ENCODE results near the gene CBX3. TPM values are rescaled to one million over a fixed set of nuclear protein-coding genes. Genes with fewer than 3 reads are reported as not detected.
A peak's percentile ranks its signal among the peaks of the same experiment; 100 is the strongest.
"Not testable (repeated sequence)": the region's sequence is repeated elsewhere in the genome, so short reads cannot be mapped to it uniquely, and the experiment has no call there.

CBX3 gene
- total RNA-seq, 1 donor from 2014 or later, result 183 TPM

DNA sequence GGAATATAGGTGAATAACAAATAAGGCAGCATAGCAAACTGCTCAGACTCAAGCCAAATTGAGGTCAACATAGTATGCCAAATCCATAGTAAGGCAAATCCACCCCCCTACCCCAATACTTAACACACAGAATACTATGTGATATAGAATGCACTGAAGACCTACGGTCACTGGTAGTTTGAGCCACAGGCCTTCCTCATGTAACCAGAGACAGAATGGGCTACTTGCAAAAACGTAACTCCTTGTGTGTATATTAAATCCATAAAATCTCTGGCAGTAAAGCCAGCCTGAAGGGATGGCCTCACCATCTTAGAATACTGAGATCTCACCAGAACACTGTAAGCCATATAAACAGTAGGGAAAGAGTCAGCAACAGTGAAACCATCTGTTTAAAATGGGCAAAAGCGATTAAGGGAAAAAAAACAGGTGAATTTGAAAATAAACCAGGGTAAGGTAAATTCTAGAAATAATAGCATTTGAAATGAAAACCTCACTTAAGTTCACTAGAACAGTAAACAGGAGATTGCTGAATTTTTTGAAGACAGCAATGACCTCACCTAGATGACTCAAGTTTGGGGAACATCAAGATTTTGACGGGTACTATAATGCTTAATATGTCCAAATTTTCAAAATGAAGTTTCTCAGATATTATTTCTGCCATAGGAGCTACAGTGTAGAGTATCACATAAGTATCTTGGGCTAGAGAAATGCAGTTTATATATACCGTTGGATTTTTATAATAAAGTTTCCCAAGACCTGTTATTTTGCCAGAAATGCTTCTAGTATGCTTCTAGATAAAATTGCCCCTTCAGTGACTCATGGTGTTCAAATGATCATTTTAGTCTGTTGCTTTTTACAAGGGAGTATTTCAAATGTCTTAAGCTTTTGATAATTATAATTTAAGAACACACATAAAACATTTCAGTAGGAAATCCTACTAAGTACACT lies 14.9 kb upstream of the CBX3 start:
- DNase-seq (ENCODE audit: low spot score in 2 of 2) (no peak), FAIRE-seq (no peak)

DNA sequence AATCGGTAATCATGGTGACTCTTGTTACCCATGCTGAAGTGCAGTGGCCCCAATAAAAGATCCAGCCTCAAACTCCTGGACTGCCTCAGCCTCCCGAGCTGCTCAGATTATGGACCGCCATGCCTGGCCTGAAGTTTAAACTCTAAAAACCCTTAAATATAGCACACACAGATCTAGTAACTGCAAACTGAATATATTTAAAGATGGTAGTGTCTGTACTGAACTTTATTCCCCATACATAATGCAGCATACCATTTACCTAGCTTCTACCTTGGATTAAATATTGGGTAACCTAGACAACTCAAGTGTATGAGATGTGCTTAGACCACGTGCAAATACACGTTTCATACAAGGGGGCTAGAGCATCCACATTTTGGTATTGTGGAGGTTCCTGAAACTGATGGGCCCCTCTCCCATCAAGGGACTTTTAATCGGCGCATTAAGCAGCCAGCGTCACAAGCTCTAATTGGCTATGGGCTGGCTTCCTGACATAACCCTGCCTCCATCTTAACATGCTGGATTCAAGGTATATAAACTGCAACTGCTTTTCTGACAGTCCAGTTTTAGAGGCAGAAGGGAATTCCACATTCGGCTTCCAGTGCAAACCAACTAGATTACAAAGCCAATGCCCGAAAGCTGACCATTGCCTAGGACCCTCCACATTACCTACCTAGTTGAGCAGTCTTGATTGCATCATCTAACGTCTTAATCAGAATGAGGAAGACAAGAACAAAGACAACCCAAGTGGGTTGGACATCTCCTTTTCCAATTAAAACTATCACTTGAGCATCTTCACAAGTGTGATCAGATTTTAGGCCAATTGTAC lies 14.0 kb upstream of the CBX3 start:
- FAIRE-seq (no peak), DNase-seq (ENCODE audit: low spot score in 2 of 2) (no peak)

DNA sequence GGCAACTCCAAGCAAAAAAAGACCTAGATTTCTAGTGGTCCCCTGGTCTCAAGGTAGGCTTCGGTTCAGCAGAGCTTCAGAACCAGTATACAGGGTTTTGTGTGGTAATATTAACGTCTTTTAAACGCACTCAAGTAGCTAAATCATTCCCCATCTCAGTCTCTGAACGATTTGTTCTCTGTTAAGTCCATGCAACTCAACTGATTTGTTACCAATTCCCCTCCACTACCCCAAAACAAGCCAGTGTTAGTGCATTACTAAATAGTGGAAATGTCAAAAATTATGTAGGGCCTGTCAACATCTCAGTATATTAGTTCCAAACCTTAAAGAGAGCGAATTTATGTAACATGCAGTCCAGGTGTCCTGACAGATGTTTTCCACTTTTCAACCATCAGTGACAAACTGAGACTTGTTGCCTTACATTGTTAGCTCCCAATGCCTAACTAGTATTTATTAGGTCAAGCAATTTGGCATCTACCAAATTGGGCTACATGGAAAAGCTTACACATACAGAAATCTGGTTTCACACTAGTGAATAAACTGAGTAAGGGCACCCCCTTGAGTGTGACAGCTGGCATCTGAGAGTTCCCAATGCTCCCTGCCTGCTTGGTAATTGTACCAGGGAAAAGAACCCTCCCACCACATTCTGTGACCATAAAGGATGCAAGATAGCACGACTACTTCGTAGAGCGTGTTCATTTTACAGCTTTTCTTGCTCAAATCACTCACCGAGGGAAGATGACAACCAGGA lies 13.2 kb upstream of the CBX3 start:
- no peak for DNase-seq (ENCODE audit: low spot score in 2 of 2)
- FAIRE-seq, result no peak

DNA sequence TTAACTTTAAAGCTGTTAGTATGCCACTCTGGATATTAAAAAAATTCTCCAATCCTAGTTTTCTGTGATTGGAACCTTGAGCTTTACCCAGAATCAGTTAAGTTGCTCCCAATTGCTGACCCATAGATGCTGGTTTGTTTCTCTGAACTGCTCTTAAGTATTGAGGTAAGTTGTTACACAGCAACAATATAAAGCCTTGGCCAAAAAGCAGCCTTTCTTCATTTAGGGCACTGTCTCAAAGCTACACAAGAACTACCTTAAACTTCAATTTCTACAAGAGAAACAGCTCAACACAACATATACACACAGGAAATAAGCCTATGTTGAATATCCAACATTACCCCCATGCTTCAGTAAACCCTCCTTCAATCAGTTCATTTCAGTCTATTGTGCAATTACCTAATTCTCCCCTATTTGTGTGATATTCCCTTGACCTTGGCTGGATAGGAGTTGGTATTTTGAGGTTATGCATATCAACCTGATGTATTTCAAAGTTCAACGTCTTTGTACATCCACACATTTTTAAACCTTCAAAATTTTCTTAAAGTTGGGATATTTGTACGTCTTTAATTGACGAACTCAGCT lies 12.5 kb upstream of the CBX3 start:
- FAIRE-seq, result no peak

DNA sequence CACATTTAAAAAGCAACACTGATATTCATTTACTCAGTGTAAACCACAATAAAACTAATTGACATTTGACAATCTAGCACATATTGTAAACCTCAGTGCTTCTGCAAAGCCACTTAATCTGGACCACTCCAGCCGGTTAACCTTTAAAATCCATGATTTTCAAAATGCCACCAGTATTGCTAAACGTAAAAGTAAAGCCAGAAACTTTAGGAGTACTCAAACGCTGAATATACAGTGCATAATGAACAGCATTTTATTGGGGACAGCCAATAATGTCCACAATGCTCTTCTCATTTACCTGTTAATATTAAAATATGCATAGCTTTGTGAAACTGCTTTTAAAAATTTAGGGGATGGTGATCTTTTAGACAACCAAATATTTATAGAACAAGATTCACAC lies 11.8 kb upstream of the CBX3 start:
- FAIRE-seq (no peak), DNase-seq (ENCODE audit: low spot score in 2 of 2) (no peak)

More for the DNA sequence above, 12.5 kb upstream of the CBX3 start:
- no peak for DNase-seq (ENCODE audit: low spot score in 2 of 2)

DNA sequence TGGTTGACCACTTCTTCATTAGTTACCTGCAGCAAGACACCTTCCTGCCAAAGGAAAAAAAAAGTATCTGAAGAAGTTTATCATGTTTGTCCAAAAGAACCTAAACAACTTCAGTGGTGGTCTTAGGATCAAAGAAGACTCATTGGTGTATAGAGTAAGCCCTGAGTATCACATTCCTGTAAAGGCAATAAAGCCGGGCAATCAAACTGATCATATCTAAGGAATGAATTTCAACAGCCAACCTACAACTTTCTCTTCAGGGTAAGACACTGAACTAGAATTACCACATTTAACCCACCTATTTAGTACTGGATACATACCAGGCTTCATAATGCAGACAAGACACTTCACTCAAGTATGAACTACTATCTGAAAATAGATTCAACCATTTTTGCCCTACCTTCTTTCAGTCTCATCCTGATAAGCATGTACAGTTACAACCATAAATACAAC lies 11.1 kb upstream of the CBX3 start:
- DNase-seq (ENCODE audit: low spot score in 2 of 2) (no peak), FAIRE-seq (no peak)

DNA sequence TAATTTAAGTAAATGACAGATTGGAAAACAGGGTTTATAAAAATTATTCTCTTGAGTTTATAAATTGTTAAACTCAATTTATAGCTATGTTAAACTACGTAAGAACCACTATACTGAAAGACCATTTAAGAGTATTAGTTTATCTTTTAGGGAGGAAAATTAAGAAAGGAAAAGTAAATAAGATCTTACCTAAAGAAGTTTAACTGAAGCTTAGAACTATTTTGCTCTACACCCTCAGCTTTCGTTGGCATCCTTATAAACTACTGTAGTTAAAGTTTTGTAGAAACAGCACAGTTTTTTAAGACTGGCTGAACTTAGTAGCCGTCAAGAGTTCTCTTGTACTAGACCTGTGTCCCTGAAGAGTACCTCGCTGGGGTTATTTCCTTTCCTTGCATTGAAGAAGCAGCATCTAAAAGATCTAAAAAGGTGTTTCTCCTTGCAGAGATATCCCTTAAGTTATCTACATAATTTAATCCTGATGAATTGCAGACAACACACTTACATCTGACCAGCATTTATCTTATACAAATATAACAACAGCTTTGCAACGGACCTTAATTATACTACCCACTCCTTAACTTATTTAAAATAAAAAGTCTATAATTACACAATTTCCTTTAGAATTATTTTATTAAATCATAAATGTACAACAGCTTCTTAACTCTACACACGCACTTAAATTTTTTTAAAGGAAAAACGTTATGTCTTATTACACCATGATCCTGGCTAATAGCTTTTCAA lies 10.1 kb upstream of the CBX3 start:
- FAIRE-seq (no peak), DNase-seq (ENCODE audit: low spot score in 2 of 2) (no peak)

DNA sequence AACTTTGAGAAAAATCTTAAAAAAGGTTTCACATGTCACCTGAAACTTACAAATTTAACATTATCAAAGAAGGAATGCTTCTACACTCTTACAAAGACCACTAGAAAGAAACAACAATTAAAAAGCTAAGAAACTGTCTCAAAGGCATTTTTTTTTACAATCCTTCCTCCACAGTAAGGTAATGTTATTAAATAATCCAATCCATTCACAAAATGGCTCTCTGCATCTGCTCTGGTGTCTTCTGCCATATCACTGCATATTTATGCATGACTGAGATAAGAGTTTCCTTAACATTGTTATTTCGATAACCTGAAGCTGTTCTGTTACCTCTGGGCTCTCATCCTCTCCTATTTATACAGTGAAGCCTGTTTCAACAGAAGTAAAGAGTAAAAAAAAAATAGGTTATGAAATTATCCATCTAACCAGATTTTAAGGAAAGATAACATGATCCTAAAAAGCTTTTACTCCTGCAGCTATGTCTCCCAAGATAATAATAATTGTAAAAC lies 9.5 kb upstream of the CBX3 start:
- no peak for FAIRE-seq
- DNase-seq (ENCODE audit: low spot score in 2 of 2), result no peak

DNA sequence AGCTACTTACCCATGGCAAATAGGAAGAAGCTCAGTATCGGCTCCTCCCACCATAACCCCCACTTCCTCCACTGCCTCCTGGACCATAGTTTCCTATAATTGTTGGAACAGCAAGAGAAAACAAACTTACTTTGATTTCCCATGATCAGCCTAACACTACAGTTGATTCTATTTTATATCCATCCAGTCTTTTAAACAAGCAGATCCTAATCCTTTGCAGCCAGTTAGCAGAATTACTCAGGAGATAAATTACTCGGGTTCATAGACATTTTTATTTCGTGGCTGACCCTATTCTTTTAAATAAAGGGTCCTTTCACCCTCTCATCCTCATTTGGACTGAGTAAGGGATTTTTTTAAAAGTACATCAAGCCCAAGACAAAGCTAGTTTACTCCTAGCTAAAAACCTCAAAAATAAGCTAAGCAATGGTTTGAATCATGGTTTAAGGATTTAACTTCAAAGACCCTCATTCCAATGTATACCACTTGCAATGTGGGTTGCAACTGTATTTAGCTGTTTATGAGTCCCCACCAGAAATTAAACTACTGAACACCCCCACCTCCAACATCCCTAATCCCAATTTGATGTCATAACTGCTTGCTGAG lies 9.0 kb upstream of the CBX3 start:
- FAIRE-seq (no peak), DNase-seq (ENCODE audit: low spot score in 2 of 2) (no peak)

DNA sequence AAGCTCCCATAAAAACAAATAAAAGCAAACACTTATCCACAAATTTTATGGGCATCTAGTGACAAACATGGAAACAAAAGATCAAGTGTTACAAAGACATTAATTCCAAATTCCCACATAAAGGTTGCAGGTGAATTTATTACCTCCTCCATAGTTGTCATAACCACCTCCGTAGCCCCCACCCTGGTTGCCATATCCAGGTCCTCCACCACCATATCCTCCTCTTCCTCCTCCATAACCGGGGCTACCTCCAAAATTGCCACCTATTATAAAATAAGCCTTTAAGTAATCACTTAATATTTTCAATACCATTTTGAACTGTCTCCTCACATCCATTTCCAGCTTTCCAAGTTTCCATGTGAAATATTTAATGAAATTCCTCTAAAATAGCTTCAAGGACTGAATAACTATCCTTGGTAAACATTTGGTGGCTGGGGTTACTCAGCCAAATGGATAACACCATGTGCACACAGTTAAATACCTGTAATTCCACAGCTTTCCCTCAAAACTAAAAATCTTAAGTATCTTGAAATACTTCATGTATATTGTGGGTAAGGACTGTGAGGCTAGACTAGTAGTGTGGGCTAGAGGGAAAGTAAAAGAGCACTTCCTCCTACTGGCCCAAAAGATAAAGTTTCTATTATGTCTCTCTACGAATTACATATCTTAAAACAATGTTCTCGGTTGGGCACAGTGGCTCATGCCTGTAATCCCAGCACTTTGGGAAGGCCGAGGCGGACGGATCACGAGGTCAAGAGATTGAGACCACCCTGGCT lies 7.9 kb upstream of the CBX3 start:
- no peak for DNase-seq (ENCODE audit: low spot score in 2 of 2)
- FAIRE-seq, result no peak

DNA sequence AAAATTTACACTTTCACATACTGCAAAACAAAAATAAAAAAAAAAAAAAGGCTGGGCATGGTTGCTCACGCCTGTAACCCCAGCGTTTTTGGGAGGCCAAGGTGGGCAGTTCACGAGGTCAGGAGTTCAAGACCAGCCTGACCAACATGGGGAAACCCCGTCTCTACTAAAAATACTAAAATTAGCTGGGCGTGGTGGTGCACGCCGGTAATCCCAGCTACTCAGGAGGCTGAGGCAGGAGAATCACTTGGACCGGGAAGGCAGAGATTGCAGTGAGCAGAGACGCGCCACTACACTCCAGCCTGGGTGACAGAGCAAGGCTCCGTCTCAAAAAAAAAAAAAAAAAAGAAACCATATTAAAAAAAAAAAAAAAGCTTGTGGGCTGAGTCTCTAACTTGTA lies 6.8 kb upstream of the CBX3 start:
- DNase-seq (ENCODE audit: low spot score in 2 of 2); FAIRE-seq: not testable (repeated sequence)

DNA sequence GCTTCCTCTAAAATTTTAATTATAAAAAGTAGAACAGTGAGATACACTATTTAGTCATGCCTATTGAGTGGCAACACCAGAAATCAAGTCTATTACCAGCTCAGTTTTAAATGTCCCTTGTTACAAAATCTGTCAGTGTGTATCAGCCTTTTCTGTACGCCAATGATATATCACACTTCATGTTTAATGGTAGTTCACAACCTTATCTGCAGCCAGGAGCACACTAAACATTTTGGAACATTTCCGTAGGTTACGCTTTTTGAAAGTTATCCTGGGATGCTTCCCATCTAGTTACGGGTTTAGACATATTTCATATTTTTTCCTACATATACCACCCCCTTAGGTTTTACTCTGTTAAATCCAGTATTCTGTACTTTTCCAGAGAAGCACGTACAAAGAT lies 6.4 kb upstream of the CBX3 start:
- FAIRE-seq (no peak), DNase-seq (ENCODE audit: low spot score in 2 of 2) (no peak)

DNA sequence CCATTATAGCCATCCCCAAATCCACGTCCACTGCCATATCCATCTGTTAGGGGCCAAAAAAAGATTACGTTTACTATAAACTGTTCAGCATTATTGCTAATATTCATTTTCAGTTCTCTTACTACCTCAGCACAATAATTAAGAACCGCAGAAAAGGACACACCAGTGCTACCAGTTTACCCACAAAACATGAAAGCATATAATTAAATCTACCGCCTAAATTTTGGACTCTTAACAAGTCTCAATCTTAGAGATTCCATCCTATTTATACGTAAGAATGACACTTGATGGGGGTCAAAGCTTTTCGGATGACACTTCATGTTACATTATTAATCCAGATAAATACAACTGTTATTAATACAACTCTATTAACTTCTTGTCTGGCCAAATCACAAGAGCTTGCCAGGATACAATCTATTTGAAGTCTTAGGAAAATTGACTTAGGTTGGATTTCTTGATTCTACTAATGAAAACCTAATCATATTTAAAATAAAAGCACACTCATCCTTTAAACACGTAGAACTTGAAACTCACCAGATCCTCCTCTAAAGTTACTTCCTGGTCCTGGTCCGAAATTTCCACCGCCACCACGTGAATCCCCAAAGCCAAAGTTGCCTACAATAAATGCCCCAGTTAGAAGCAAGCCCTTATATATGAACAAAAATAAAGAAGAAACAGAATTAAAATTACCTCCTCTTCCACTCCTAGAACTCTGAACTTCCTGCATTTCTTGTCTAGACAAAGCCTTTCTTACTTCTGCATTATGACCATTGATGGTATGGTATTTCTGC lies 5.5 kb upstream of the CBX3 start:
- DNase-seq (ENCODE audit: low spot score in 2 of 2) (no peak), FAIRE-seq (no peak)

DNA sequence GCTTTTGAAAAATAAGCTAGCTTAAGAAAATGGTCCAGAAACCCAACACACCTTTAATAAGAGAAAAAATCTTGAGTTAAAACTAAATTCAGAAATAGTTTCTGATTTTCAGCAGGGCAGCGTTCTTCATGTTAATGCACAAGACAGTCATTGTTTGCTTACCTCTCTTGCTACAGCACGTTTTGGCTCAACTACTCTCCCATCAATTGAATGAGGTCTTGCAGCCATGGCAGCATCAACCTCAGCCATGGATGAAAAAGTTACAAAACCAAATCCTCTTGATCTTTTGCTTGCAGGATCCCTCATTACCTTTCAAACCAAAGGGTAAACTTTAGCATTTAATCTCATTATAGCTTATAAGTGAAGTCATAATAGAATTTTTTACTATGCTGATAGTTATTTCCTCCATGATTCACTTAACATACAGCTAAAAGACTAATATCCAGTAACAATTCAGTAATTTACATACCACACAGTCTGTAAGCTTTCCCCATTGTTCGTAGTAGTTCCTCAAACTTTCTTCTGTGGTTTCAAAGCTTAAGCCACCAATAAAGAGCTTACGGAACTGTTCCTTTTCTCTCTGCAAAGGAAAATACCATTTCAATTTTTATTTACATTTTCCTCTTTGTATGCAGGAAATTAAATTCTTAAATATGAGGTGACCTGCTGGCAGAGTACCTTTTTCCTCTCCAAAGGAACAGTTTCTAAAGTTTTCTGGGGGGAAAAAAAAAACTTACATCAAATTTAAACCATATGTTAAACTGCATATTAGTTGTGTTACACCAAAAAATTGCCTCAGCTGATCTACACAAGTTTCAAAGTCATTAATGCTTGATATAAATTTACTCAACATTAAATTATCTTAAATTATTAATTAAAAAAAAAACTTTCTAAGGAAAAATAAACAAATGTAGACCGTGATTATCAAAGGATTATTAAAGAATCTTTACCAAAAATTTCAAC lies 4.1 kb upstream of the CBX3 start:
- DNase-seq (ENCODE audit: low spot score in 2 of 2), result no peak
- FAIRE-seq, result no peak

DNA sequence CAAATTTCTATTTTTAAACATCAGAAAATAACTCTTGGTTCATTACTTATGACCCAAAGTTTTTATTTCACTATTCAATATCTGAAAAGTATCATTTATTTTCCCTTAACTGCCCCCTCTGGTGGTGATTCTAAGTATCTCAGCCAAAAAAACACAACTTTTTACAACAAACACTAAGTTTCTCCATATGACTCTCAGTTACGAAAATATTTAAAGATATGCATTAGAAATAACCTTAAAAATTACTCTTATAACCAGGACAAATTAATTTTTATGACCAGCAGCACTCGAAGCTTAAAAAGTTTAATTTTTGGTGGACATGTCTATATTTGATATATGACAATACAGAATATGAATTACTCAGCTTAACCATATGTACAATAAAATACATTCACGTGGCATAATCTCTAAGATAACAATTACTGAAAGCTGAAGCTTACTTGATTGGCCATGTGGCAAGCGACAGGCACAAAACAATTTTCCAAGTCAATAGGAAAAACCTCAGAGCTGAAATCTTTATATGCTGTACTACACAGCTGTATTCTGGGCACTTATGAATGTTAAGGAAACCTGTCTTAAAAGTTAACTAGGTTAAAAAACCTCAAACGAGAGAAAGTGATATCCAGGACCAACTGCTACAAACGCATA lies 3.3 kb upstream of the CBX3 start:
- FAIRE-seq (peak; percentile 63), DNase-seq (ENCODE audit: low spot score in 2 of 2) (no peak)

DNA sequence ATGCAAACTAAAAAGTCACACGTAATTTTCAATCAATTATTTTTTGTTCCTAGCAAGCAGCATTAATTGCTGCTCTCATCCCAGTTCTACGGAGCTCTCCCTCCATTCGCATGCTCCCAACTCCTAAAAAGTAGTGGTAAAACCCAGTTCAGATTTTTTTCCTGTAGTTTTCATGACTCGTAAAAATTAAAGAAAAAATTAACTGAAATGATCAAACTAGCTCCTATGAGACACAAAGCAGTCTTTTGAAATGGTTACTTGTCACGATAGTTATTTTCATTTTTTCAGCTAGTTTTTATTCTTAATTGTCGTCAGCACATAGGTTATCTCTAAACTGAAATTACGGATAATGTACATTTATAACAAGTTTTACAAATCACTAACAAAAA lies 2.8 kb upstream of the CBX3 start:
- DNase-seq (ENCODE audit: low spot score in 2 of 2) (no peak), FAIRE-seq (no peak)

All from frontal cortex (tissue), 4 donors.